Activated naive CD4-positive, alpha-beta T cell (primary cell): ENCODE results near the gene NUMA1.

Experiments
- DNase-seq, 4 experiments: peaks; one replicate each; lab custom pipeline; 2025; lab: John Stamatoyannopoulos, UW

The NUMA1 gene

GRCh38 chr11:72080326-72081183 is at the start of gene NUMA1, which contains the start of gene LRRC51:
TSS of gene NUMA1 (minus strand) at chr11:72080542. CDS start at chr11:72035943, 44,599 bp downstream.
TSS of gene LRRC51 (plus strand) at chr11:72080850. CDS start at chr11:72089084, 8,234 bp downstream.
- peak; percentile 88 to 97 (median 94) for DNase-seq

- DNase-seq = no peak
Observed at GRCh38 chr11:72129381-72129780, 49.0 kb upstream of the NUMA1 start.

- no peak for DNase-seq
Observed at GRCh38 chr11:72127923-72128322, 47.6 kb upstream of the NUMA1 start.

- no peak for DNase-seq
Observed at GRCh38 chr11:72125956-72126355, 45.6 kb upstream of the NUMA1 start.

GRCh38 chr11:72124046-72124445 is 43.7 kb upstream of the NUMA1 start:
- no peak for DNase-seq

- DNase-seq = no peak
Observed at GRCh38 chr11:72123117-72123653, 42.8 kb upstream of the NUMA1 start.

- no peak for DNase-seq
Observed at GRCh38 chr11:72122607-72123006, 42.3 kb upstream of the NUMA1 start.

GRCh38 chr11:72120930-72121329 is 40.6 kb upstream of the NUMA1 start:
- no peak for DNase-seq

GRCh38 chr11:72119198-72119597 is 38.9 kb upstream of the NUMA1 start:
- DNase-seq = no peak

GRCh38 chr11:72116019-72116755 is 35.8 kb upstream of the NUMA1 start:
- no peak for DNase-seq

- no peak for DNase-seq
Observed at GRCh38 chr11:72114570-72114969, 34.2 kb upstream of the NUMA1 start.

GRCh38 chr11:72112978-72113808 is 32.9 kb upstream of the NUMA1 start:
- no peak for DNase-seq

- peak; percentile 85 to 93 (median 90) for DNase-seq
Observed at GRCh38 chr11:72112143-72112977, 32.0 kb upstream of the NUMA1 start, which contains the start of gene ANAPC15. TSS of gene ANAPC15 (minus strand) at chr11:72112695. CDS start at chr11:72111276, 1,419 bp downstream.

GRCh38 chr11:72111300-72112142 is 31.2 kb upstream of the NUMA1 start:
- no peak for DNase-seq

GRCh38 chr11:72105888-72106287 is 25.5 kb upstream of the NUMA1 start, which contains the start of gene TOMT:
TSS of gene TOMT (plus strand) at chr11:72105924. CDS start at chr11:72105952, 28 bp downstream.
- DNase-seq = no peak

- DNase-seq = no peak
Observed at GRCh38 chr11:72103754-72104167, 23.4 kb upstream of the NUMA1 start.

- DNase-seq = peak; percentile 85 to 96 (median 92)
Observed at GRCh38 chr11:72102946-72103753, 22.8 kb upstream of the NUMA1 start, which contains the start of gene LAMTOR1. TSS of gene LAMTOR1 (minus strand) at chr11:72103297. CDS start at chr11:72103224, 73 bp downstream.

- DNase-seq = no peak
Observed at GRCh38 chr11:72102631-72102945, 22.2 kb upstream of the NUMA1 start.

- DNase-seq = no peak
Observed at GRCh38 chr11:72102162-72102561, 21.8 kb upstream of the NUMA1 start.
